HG03520 (cell line): ENCODE measurements around the gene CMTM6.
A peak's percentile ranks its signal among the peaks of the same experiment; 100 is the strongest.
"Not testable (repeated sequence)": the region's sequence is repeated elsewhere in the genome, so short reads cannot be mapped to it uniquely, and the experiment has no call there.

Experiments used
- ATAC-seq: cut with Tn5 transposase; IDR thresholded peaks from one replicate; pipeline ENCODE4 v1.9.1; 2021; ENCODE audit warnings: mild to moderate bottlenecking, moderate library complexity; ENCODE audit not compliant: unreplicated experiment

The CMTM6 gene

GRCh38 chr3:32500231-32500630 lies 2.4 kb downstream of the CMTM6 start:
- ATAC-seq, result no peak

DNA sequence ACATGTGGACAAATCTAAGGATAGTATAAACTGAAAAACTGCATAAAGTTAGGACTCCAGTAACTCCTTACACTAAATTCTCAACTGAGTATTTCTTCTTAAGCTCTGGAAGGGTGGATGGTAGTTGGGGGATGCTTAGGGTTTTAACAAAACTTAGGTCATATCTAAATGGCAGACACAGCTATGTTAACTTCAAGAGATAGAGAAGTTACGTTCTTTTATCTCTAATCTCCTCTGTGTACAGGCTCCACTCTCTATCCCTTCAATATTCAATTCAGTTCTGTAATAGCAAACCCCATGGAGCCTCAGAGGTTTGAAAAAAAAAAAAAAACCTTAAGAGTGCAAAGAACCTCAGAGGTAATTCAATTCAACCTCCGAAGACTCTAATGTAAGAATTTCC lies 3.1 kb downstream of the CMTM6 start:
- ATAC-seq, result no peak

GRCh38 chr3:32498992-32499391 lies 3.7 kb downstream of the CMTM6 start:
- ATAC-seq, result no peak

DNA sequence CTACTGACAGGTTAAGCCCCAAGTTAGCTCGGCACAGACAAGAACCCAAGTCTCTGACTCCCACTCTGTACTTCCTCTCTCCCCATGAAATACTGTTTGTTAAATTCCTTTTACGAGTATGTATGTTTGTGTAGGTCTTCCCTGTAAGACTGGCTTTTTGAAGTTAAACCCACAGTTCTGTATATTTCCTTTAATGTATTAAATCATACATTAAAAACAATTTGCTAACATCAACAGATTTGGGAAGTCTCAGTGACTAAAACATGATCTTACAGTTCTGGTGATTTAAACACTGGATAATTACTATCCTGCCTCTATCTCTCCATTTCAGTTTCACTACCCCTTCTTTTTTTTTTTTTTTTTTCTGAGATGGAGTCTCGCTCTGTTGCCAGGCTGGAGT lies 4.4 kb downstream of the CMTM6 start:
- ATAC-seq, result no peak

DNA sequence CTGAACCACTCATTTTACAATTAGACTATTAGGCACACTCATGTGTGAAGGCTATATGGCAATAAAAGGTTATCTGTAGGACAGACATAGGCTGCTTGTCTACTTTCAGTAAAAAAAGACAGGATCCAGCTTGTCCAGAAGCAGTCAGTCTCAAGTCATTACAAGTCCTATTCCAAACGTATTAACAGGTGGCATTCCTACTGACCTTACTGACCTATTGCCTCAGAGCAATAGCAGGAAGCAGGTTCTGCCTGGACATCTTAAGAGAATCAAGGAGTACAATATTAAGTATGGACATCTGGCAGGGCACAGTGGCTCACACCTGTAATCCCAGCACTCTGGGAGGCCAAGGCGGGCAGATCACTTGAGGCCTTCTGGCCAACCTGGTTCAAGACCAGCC lies 7.0 kb downstream of the CMTM6 start:
- no peak for ATAC-seq

DNA sequence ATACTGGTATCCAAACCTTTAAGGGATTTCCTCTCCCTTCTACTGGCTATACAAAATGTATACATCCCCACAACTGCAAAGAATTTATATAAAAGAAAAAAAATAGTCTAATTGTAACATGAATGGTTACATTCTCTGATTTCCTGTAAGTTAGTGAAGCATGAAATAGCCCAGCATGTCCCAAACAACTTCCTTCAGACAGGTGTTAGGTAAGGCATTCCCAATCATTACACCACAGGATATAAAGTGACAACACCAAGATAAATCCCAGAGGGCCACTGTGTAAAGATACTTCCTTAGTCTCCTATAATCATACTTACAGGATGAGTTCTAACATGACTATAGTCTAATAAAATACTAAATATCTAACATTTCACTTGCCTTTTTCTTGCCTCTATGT lies 7.6 kb downstream of the CMTM6 start:
- ATAC-seq, result no peak

GRCh38 chr3:32493437-32494414 lies 8.9 kb downstream of the CMTM6 start:
- ATAC-seq, result peak; percentile 69

DNA sequence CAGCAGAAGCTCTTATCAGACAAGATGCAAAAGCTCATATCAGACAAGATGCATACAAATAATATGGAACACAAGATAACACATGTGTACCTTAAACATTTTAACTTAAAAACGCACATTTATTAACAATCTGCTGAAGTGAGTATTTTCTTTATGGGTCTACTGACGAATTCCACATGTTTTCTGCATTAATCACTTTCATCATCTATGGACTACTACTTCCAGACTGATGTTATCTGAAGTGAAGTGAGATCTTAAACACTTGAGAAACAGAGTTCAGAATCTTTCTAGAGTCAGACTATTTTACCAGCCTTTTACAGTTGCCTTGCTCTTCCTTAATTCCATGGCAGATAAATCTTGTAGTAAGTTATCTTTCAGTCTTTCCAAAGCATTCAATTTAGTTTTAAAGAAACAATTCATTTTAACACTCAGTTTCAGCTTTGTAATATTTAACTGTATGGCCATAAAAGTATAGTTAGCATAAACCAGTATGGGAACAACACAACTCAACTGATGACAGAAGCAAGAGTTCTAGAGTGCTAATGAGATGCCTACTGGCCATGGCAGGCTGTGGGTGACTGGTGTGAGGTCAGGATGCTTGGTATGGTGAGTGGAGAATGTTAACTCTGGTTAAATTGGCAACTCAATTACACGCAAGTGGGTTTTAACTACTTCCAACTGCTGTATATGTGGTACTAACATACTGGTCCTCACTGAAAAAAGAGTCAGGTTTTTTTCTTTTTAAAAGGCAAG lies 9.8 kb downstream of the CMTM6 start:
- ATAC-seq, result no peak

DNA sequence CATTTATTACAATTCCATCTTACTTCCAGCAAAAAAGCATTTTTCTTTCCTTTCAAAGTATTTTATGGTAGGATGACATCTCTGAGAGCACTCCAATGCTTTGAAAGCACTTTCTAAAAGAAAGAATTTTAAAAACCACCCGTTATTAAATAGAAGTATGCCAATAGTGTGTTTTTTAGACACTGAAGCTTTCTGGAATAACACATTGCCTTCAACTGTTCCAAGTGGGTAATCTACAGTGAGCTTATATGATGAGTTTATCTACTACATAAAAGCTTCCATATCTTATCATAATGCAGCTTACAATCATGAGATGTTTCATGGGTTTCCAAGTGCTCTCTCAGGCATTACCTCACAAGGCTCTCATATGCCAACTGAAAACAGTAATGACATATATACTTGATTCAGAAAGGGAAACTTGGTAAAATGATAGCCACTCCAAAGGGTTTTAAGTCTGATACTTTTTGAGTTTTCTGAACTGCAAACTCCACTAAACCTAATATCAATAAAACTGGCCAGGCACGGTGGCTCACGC lies 14.1 kb downstream of the CMTM6 start:
- ATAC-seq, result no peak

GRCh38 chr3:32487781-32488473 lies 14.7 kb downstream of the CMTM6 start:
- ATAC-seq, result no peak

DNA sequence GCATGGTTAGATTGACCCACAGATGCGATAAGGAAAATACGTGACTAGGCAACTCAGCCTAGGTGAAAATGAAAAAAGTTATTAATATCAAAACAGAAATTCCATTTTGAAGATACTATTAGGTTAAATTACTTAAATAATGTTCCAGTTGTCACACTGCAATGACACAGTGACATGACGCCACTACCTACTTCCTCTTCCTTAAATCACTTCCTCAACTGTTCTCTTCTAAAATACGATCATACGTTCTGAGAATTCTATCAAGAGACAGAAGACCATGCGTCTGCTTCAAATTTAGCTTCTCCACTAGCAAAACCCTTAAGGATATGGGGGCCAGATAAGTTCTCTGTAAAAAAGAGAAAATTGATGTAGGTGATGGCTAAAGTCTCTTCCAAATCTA lies 18.2 kb downstream of the CMTM6 start:
- no peak for ATAC-seq

DNA sequence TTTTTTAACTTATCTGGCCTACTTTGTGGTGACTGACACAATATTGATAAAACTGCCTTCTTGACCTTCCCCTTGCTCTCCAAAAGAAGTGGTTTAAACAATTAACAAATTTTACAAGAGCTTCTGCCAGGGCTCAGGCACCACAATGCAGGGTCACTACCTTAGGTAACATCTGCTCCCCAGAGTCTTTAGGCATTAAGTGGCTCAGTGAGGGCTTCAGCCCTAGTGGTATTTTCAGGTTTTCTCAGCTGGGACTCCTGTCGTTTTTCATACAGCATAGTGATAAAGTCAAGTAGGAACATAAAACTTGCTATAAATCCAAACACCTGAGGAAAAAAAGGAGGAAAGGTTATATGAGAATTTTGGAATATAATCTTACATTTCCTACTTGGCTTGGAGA lies 18.9 kb downstream of the CMTM6 start:
- no peak for ATAC-seq

GRCh38 chr3:32482693-32483092 lies 20.0 kb downstream of the CMTM6 start:
- no peak for ATAC-seq

GRCh38 chr3:32481791-32482631 lies 20.6 kb downstream of the CMTM6 start:
- no peak for ATAC-seq

GRCh38 chr3:32480604-32481003 lies 22.0 kb downstream of the CMTM6 start:
- no peak for ATAC-seq

GRCh38 chr3:32474201-32474600 lies 28.5 kb downstream of the CMTM6 start:
- ATAC-seq, result no peak

- ATAC-seq, result not testable (repeated sequence)
Measured at GRCh38 chr3:32472151-32472550, 30.5 kb downstream of the CMTM6 start.

GRCh38 chr3:32471246-32471645 lies 31.4 kb downstream of the CMTM6 start:
- no peak for ATAC-seq

DNA sequence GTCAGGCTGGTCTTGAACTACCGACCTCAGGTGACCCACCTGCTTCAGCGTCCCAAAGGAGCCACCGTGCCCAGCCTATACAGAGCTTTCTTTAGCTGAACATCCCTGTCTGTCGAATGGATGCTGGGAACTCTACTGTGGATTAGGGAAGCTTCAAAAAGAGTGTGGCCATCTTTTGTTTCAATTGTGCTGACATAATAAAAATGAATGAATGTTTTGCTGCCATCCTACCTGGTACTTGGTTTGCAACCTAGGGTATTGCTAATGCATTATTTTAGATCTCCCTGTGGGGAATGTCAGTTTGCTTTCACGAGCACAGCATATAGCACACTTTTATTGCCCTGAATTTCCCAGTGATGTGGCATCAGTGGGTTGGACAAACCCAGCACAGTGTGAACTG lies 32.3 kb downstream of the CMTM6 start:
- no peak for ATAC-seq

- peak; percentile 28 for ATAC-seq
Measured at GRCh38 chr3:32469151-32469874, 33.3 kb downstream of the CMTM6 start.
